GM12891 (cell line): ENCODE results near the gene ZPR1.

ENCODE experiments used
- PAX5 ChIP-seq: IDR thresholded peaks from 2 replicates; pipeline ENCODE4 v1.6.1; 2011; ENCODE audit warnings: low read length, moderate library complexity, mild to moderate bottlenecking; ENCODE audit not compliant: insufficient read depth, severe bottlenecking
- POLR2A ChIP-seq: IDR thresholded peaks from 2 replicates; pipeline ENCODE4 v1.6.1; 2011; ENCODE audit warnings: low read depth, low read length, control low read depth
- POLR2AphosphoS5 ChIP-seq: IDR thresholded peaks from 2 replicates; pipeline ENCODE4 v1.6.1; 2011; ENCODE audit warnings: low read depth, low read length, control low read depth
- POU2F2 ChIP-seq: IDR thresholded peaks from 2 replicates; pipeline ENCODE4 v1.6.1; 2011; ENCODE audit warnings: low read depth, mild to moderate bottlenecking, control low read depth, low read length, moderate library complexity
- SPI1 ChIP-seq: IDR thresholded peaks from 2 replicates; pipeline ENCODE4 v1.6.1; 2011; ENCODE audit warnings: low read depth, low read length, control low read depth
- TAF1 ChIP-seq: IDR thresholded peaks from 2 replicates; pipeline ENCODE4 v1.6.1; 2011; ENCODE audit warnings: low read depth, low read length, control low read depth

- TF ChIP-seq POLR2A (no peak), POLR2AphosphoS5 (no peak), TAF1 (no peak), POU2F2 (no peak), SPI1 (no peak), PAX5 (no peak)
Observed at GRCh38 chr11:116790167-116791001, 2.6 kb upstream of the ZPR1 start.
